ENCODE measurements around the gene LHFPL6.

LHFPL6 gene

GRCh38 chr13:39601636-39602035 is 1.4 kb downstream of the LHFPL6 start:
- H3K79me2 ChIP-seq (ENCODE audit: low read length), result no peaks in the 10 kb centered on the region
- H3K36me3 ChIP-seq (replicated peaks; ENCODE audit: insufficient read depth, low read length), result no peaks in the 10 kb centered on the region
- no peak overlapping the region for H3K9ac ChIP-seq (ENCODE audit: low read length)
- TF ChIP-seq EZH2phosphoT487 (IDR thresholded peaks at IDR 0.05; ENCODE audit: low read length), result no peak
- TF ChIP-seq, protein P1, sequence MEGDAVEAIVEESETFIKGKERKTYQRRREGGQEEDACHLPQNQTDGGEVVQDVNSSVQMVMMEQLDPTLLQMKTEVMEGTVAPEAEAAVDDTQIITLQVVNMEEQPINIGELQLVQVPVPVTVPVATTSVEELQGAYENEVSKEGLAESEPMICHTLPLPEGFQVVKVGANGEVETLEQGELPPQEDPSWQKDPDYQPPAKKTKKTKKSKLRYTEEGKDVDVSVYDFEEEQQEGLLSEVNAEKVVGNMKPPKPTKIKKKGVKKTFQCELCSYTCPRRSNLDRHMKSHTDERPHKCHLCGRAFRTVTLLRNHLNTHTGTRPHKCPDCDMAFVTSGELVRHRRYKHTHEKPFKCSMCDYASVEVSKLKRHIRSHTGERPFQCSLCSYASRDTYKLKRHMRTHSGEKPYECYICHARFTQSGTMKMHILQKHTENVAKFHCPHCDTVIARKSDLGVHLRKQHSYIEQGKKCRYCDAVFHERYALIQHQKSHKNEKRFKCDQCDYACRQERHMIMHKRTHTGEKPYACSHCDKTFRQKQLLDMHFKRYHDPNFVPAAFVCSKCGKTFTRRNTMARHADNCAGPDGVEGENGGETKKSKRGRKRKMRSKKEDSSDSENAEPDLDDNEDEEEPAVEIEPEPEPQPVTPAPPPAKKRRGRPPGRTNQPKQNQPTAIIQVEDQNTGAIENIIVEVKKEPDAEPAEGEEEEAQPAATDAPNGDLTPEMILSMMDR (IDR thresholded peaks at IDR 0.05; ENCODE audit: low read length), result no peak
- no peaks in the 10 kb centered on the region for H4K20me1 ChIP-seq (ENCODE audit: insufficient read depth, low read length)
- no peaks in the 10 kb centered on the region for H3K9me2 ChIP-seq (replicated peaks; ENCODE audit: insufficient read depth, low read length)
- no peaks in the 10 kb centered on the region for H3K27me3 ChIP-seq (replicated peaks; ENCODE audit: insufficient read depth, low read length)
- H3K4me3 ChIP-seq (ENCODE audit: low read length), result no peak overlapping the region
- H2AFZ ChIP-seq (ENCODE audit: low read length), result no peak overlapping the region
- H3K4me1 ChIP-seq (ENCODE audit: low read length), result no peaks in the 10 kb centered on the region
- H3F3A ChIP-seq (ENCODE audit: insufficient read depth, low read length), result no peaks in the 10 kb centered on the region
- no peaks in the 10 kb centered on the region for H3K9me3 ChIP-seq (replicated peaks; ENCODE audit: insufficient read depth, low read length)
- H3K27ac ChIP-seq (ENCODE audit: low read length), result no peak overlapping the region
- no peak for DNase-seq
- H3K4me2 ChIP-seq (ENCODE audit: low read depth, low read length), result 0 out of 2 replicates have a peak overlapping the region, but pooled peaks have one; percentile 77

- Histone ChIP-seq H3K27me3 (replicated peaks; ENCODE audit: insufficient read depth, low read length) (no peaks in the 10 kb centered on the region), H3F3A (ENCODE audit: insufficient read depth, low read length) (no peaks in the 10 kb centered on the region), H3K9me3 (replicated peaks; ENCODE audit: insufficient read depth, low read length) (no peaks in the 10 kb centered on the region), H3K27ac (ENCODE audit: low read length) (no peak overlapping the region), H4K20me1 (ENCODE audit: insufficient read depth, low read length) (no peaks in the 10 kb centered on the region), H3K9ac (ENCODE audit: low read length) (no peak overlapping the region), H2AFZ (ENCODE audit: low read length) (no peak overlapping the region), H3K4me2 (ENCODE audit: low read depth, low read length) (no peak overlapping the region), H3K79me2 (ENCODE audit: low read length) (no peaks in the 10 kb centered on the region), H3K4me3 (ENCODE audit: low read length) (no peak overlapping the region), H3K4me1 (ENCODE audit: low read length) (no peaks in the 10 kb centered on the region), H3K36me3 (replicated peaks; ENCODE audit: insufficient read depth, low read length) (no peaks in the 10 kb centered on the region), H3K9me2 (replicated peaks; ENCODE audit: insufficient read depth, low read length) (no peaks in the 10 kb centered on the region)
- DNase-seq, result no peak
- TF ChIP-seq, protein P1 (IDR thresholded peaks at IDR 0.05; ENCODE audit: low read length), result no peak
- no peak for TF ChIP-seq EZH2phosphoT487 (IDR thresholded peaks at IDR 0.05; ENCODE audit: low read length)
- TF ChIP-seq EZH2 (optimal IDR thresholded peaks at IDR 0.05; ENCODE audit: low read depth, low read length), result no peak
Measured at GRCh38 chr13:39600766-39601165, 2.2 kb downstream of the LHFPL6 start.

DNA sequence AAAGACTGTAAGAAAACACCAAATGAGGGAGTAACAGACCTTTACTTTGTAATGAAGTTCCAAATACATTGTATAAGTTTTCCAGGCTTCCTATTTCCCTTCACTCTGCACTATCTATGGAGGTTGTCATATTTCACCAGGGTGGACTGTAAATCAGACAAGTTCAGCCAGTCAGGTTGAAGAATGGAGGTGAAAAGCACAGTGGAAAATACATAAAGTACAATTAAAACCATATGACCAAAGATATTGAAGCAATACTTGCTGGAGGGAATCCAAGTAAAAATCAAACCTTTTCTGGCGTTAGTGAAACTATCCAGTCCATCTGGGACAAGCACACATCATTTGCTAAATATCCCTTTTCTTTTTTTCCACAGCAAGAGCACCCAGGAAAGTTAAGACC is 3.2 kb downstream of the LHFPL6 start:
- DNase-seq, result no peak
- no peaks in the 10 kb centered on the region for H4K20me1 ChIP-seq (ENCODE audit: insufficient read depth, low read length)
- no peaks in the 10 kb centered on the region for H3K9me2 ChIP-seq (replicated peaks; ENCODE audit: insufficient read depth, low read length)
- no peaks in the 10 kb centered on the region for H3K27me3 ChIP-seq (replicated peaks; ENCODE audit: insufficient read depth, low read length)
- H3K9ac ChIP-seq (ENCODE audit: low read length), result no peak overlapping the region
- H3F3A ChIP-seq (ENCODE audit: insufficient read depth, low read length), result no peaks in the 10 kb centered on the region
- no peak overlapping the region for H3K27ac ChIP-seq (ENCODE audit: low read length)
- no peaks in the 10 kb centered on the region for H3K4me1 ChIP-seq (ENCODE audit: low read length)
- no peak overlapping the region for H3K4me2 ChIP-seq (ENCODE audit: low read depth, low read length)
- H3K79me2 ChIP-seq (ENCODE audit: low read length), result no peaks in the 10 kb centered on the region
- no peaks in the 10 kb centered on the region for H3K36me3 ChIP-seq (replicated peaks; ENCODE audit: insufficient read depth, low read length)
- no peak overlapping the region for H3K4me3 ChIP-seq (ENCODE audit: low read length)
- no peak overlapping the region for H2AFZ ChIP-seq (ENCODE audit: low read length)
- TF ChIP-seq EZH2phosphoT487 (IDR thresholded peaks at IDR 0.05; ENCODE audit: low read length) (no peak), EZH2 (optimal IDR thresholded peaks at IDR 0.05; ENCODE audit: low read depth, low read length) (no peak)
- TF ChIP-seq, protein P1 (IDR thresholded peaks at IDR 0.05; ENCODE audit: low read length), result no peak
- no peaks in the 10 kb centered on the region for H3K9me3 ChIP-seq (replicated peaks; ENCODE audit: insufficient read depth, low read length)

Measured in MM.1S (cell line).